BLaER1 treated with 17β-estradiol and CSF1 and Interleukin-3, amounts not matched to agents 10 nM and 100 nM (cell line): ENCODE results near the gene PAX2.
A peak's percentile ranks its signal among the peaks of the same experiment; 100 is the strongest.

Source experiments
- H3K27ac ChIP-seq, 11 experiments: shearing (Covaris generic); formaldehyde crosslinking; 2 replicates each; pipeline ENCODE4 v1.8.1; 2022
- H3K27me3 ChIP-seq, 11 experiments: shearing (Covaris generic); formaldehyde crosslinking; 2 replicates each; pipeline ENCODE4 v1.8.1; 2022
- H3K36me3 ChIP-seq, 11 experiments: shearing (Covaris generic); formaldehyde crosslinking; 2 replicates each; pipeline ENCODE4 v1.8.1; 2022
- H3K4me1 ChIP-seq, 10 experiments: shearing (Covaris generic); formaldehyde crosslinking; 2 replicates each; pipeline ENCODE4 v1.8.1; 2022
- H3K4me2 ChIP-seq, 11 experiments: shearing (Covaris generic); formaldehyde crosslinking; 2 replicates each; pipeline ENCODE4 v1.8.1; 2022
- H3K4me3 ChIP-seq, 10 experiments: shearing (Covaris generic); formaldehyde crosslinking; 2 replicates each; pipeline ENCODE4 v1.8.1; 2022
- H3K9ac ChIP-seq, 11 experiments: shearing (Covaris generic); formaldehyde crosslinking; 2 replicates each; pipeline ENCODE4 v1.8.1; 2022
- H3K9me3 ChIP-seq, 11 experiments: shearing (Covaris generic); formaldehyde crosslinking; replicated peaks in 1 of 11; 2 replicates each; pipeline ENCODE4 v1.8.1; 2022
- H4K20me1 ChIP-seq, 11 experiments: shearing (Covaris generic); formaldehyde crosslinking; 2 replicates each; pipeline ENCODE4 v1.8.1; 2022
- Cebpa-rat ChIP-seq, 11 experiments: shearing (Covaris generic); IDR thresholded peaks; 2 replicates each; pipeline ENCODE4 v1.8.1; 2022

Gene PAX2

GRCh38 chr10:100723180-100723579, 22.2 kb upstream of the PAX2 start:
- no peak overlapping the region for H3K27ac ChIP-seq
- no peak overlapping the region for H3K4me3 ChIP-seq
- H3K4me2 ChIP-seq = no peak overlapping the region
- H3K4me1 ChIP-seq = peaks cover 0 to 6% (median 4%) of the 10 kb centered on the region in 10 experiments; a peak in 8 of 20 replicates
- no peak for TF ChIP-seq Cebpa-rat (IDR thresholded peaks at IDR 0.05)
- no peaks in the 10 kb centered on the region for H3K36me3 ChIP-seq
- peaks cover 0 to 15% (median 0%) of the 10 kb centered on the region in 11 experiments; a peak in 9 of 22 replicates for H4K20me1 ChIP-seq
- H3K27me3 ChIP-seq = peaks cover 65 to 79% (median 69%) of the 10 kb centered on the region in 11 experiments
- no peak overlapping the region for H3K9ac ChIP-seq
- H3K9me3 ChIP-seq = no peaks in the 10 kb centered on the region

GRCh38 chr10:100723770-100724530, 21.4 kb upstream of the PAX2 start:
- Histone ChIP-seq H3K9me3 (no peaks in the 10 kb centered on the region), H3K27ac (no peak overlapping the region), H3K36me3 (no peaks in the 10 kb centered on the region), H3K4me1 (peaks cover 0 to 6% (median 4%) of the 10 kb centered on the region in 10 experiments; a peak in 8 of 20 replicates), H4K20me1 (peaks cover 0 to 17% (median 0%) of the 10 kb centered on the region in 11 experiments; a peak in 9 of 22 replicates), H3K27me3 (peaks cover 72 to 86% (median 76%) of the 10 kb centered on the region in 11 experiments), H3K4me2 (peak overlapping the region in 9 of 11 experiments; percentile 7 to 54 (median 23); a peak in 8 of 22 replicates), H3K9ac (no peak overlapping the region), H3K4me3 (no peak overlapping the region; a peak in 1 of 20 replicates)
- no peak for TF ChIP-seq Cebpa-rat (IDR thresholded peaks at IDR 0.05)

GRCh38 chr10:100724531-100725027, 20.8 kb upstream of the PAX2 start:
- Histone ChIP-seq H3K4me2 (peak overlapping the region in 8 of 11 experiments; percentile 13 to 54 (median 24); a peak in 6 of 22 replicates), H3K9ac (no peak overlapping the region), H3K9me3 (peaks cover 0 to 2% (median under 1%) of the 10 kb centered on the region in 11 experiments; a peak in 8 of 22 replicates), H4K20me1 (peaks cover 0 to 20% (median 0%) of the 10 kb centered on the region in 11 experiments; a peak in 9 of 22 replicates), H3K36me3 (no peaks in the 10 kb centered on the region), H3K4me1 (peaks cover 0 to 6% (median 4%) of the 10 kb centered on the region in 10 experiments; a peak in 8 of 20 replicates), H3K4me3 (no peak overlapping the region), H3K27me3 (peaks cover 78 to 93% (median 82%) of the 10 kb centered on the region in 11 experiments), H3K27ac (no peak overlapping the region)
- no peak for TF ChIP-seq Cebpa-rat (IDR thresholded peaks at IDR 0.05)

DNA sequence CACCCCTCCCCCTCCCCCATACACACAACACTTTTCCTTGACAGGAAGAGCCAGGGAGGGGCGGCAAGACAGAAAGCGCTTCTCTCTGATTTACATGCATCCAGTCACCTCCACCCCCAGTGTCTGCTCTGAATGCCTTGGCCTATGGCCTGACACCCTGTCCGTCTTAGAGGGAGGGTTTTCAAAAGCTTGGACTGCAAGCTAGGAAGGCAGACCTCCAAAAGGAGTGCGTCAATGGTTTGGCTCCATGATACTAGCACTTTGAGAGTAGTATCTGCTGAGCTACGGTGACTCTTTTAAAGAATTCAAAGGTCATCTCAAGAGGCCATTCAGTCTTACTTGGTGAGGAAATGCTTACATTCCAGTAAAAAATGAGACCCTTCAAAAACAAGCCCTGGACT, 20.3 kb upstream of the PAX2 start:
- TF ChIP-seq Cebpa-rat (IDR thresholded peaks at IDR 0.05) = no peak
- peaks cover 0 to 20% (median 0%) of the 10 kb centered on the region in 11 experiments; a peak in 9 of 22 replicates for H4K20me1 ChIP-seq
- peaks cover 0 to 7% (median 5%) of the 10 kb centered on the region in 11 experiments; a peak in 13 of 22 replicates for H3K9me3 ChIP-seq
- no peaks in the 10 kb centered on the region for H3K36me3 ChIP-seq
- H3K4me2 ChIP-seq = no peak overlapping the region
- H3K4me1 ChIP-seq = peaks cover 0 to 6% (median 5%) of the 10 kb centered on the region in 10 experiments; a peak in 9 of 20 replicates
- no peak overlapping the region for H3K9ac ChIP-seq
- no peak overlapping the region for H3K4me3 ChIP-seq
- no peak overlapping the region for H3K27ac ChIP-seq
- peaks cover 83 to 98% (median 87%) of the 10 kb centered on the region in 11 experiments for H3K27me3 ChIP-seq

GRCh38 chr10:100725869-100726426, 19.4 kb upstream of the PAX2 start:
- Histone ChIP-seq H3K27ac (no peak overlapping the region), H3K9me3 (peaks cover 0 to 13% (median 8%) of the 10 kb centered on the region in 11 experiments; a peak in 13 of 22 replicates), H3K27me3 (peaks cover 92 to 100% (median 96%) of the 10 kb centered on the region in 11 experiments), H3K9ac (no peak overlapping the region), H4K20me1 (peaks cover 0 to 20% (median 0%) of the 10 kb centered on the region in 11 experiments; a peak in 9 of 22 replicates), H3K4me3 (no peak overlapping the region), H3K36me3 (no peaks in the 10 kb centered on the region), H3K4me2 (no peak overlapping the region), H3K4me1 (peaks cover 6 to 15% (median 12%) of the 10 kb centered on the region in 10 experiments)
- TF ChIP-seq Cebpa-rat (IDR thresholded peaks at IDR 0.05) = no peak

DNA sequence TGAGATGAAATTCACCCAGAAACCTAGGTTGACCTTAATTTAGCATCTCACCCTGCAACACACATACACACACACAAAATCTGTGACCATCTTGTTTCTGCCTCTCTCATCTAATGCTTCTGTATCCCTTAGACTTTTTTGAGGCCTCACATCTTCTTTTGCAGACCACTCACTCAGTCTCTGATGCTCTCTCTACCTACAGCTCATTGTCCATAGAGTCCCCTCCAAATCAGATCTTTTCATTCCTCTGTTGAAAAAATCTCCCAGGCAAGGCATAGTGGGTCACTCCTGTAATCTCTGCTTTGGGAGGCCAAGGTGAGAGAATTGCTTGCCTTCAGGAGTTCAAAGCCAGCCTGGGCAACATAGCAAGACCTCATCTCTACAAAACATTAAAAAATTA, 17.6 kb upstream of the PAX2 start:
- H3K36me3 ChIP-seq = no peaks in the 10 kb centered on the region
- H3K4me1 ChIP-seq = peaks cover 18 to 33% (median 27%) of the 10 kb centered on the region in 10 experiments
- H3K27me3 ChIP-seq = peaks cover 92 to 100% (median 97%) of the 10 kb centered on the region in 11 experiments
- H3K27ac ChIP-seq = no peak overlapping the region
- H3K4me3 ChIP-seq = no peak overlapping the region
- no peak overlapping the region for H3K4me2 ChIP-seq
- H3K9me3 ChIP-seq = peaks cover 0 to 13% (median 8%) of the 10 kb centered on the region in 11 experiments; a peak in 13 of 22 replicates
- H3K9ac ChIP-seq = no peak overlapping the region
- peaks cover 0 to 35% (median 0%) of the 10 kb centered on the region in 11 experiments; a peak in 10 of 22 replicates for H4K20me1 ChIP-seq
- TF ChIP-seq Cebpa-rat (IDR thresholded peaks at IDR 0.05) = no peak

- Histone ChIP-seq H3K9me3 (peaks cover 0 to 13% (median 8%) of the 10 kb centered on the region in 11 experiments; a peak in 13 of 22 replicates), H3K4me3 (no peak overlapping the region), H3K4me2 (no peak overlapping the region), H3K4me1 (peaks cover 18 to 30% (median 25%) of the 10 kb centered on the region in 10 experiments), H3K27ac (no peak overlapping the region), H3K9ac (no peak overlapping the region), H3K36me3 (no peaks in the 10 kb centered on the region), H4K20me1 (peaks cover 0 to 40% (median 0%) of the 10 kb centered on the region in 11 experiments; a peak in 9 of 22 replicates), H3K27me3 (peaks cover 82 to 100% (median 97%) of the 10 kb centered on the region in 11 experiments)
- no peak for TF ChIP-seq Cebpa-rat (IDR thresholded peaks at IDR 0.05)
Measured at GRCh38 chr10:100728928-100729861, 16.2 kb upstream of the PAX2 start.
